ENCODE results near the gene PNRC2. TPM values are rescaled to one million over a fixed set of nuclear protein-coding genes. Genes with fewer than 3 reads are reported as not detected.
"Not testable (repeated sequence)": the region's sequence is repeated elsewhere in the genome, so short reads cannot be mapped to it uniquely, and the experiment has no call there.

Gene PNRC2
- total RNA-seq, 1 donor from 2014 or later = 132 TPM

GRCh38 chr1:24004132-24004531, 44.5 kb downstream of the PNRC2 start:
- TF ChIP-seq CTCF (conservative IDR thresholded peaks at IDR 0.05) = no peak
- no peak for DNase-seq (ENCODE audit: extremely low spot score, unreplicated experiment)
- H3K36me3 Mint-ChIP-seq = no peaks in the 10 kb centered on the region
- H3K4me1 Mint-ChIP-seq (ENCODE audit: unreplicated experiment) = peaks cover 13% of the 10 kb centered on the region
- no peak overlapping the region for H3K27ac Mint-ChIP-seq
- no peaks in the 10 kb centered on the region for H3K27me3 Mint-ChIP-seq
- H3K4me3 Mint-ChIP-seq = no peak overlapping the region
- peaks cover 4% of the 10 kb centered on the region for H3K9me3 Mint-ChIP-seq

GRCh38 chr1:24005163-24005562, 45.5 kb downstream of the PNRC2 start:
- TF ChIP-seq CTCF (conservative IDR thresholded peaks at IDR 0.05) = no peak
- no peaks in the 10 kb centered on the region for H3K27me3 Mint-ChIP-seq
- no peak overlapping the region for H3K27ac Mint-ChIP-seq
- H3K4me1 Mint-ChIP-seq (ENCODE audit: unreplicated experiment) = peaks cover 22% of the 10 kb centered on the region
- DNase-seq (ENCODE audit: extremely low spot score, unreplicated experiment) = no peak
- no peak overlapping the region for H3K4me3 Mint-ChIP-seq
- peaks cover 4% of the 10 kb centered on the region for H3K9me3 Mint-ChIP-seq
- no peaks in the 10 kb centered on the region for H3K36me3 Mint-ChIP-seq

- H3K4me1 Mint-ChIP-seq (ENCODE audit: unreplicated experiment) = peaks cover 28% of the 10 kb centered on the region
- DNase-seq (ENCODE audit: extremely low spot score, unreplicated experiment) = no peak
- no peak for TF ChIP-seq CTCF (conservative IDR thresholded peaks at IDR 0.05)
These were observed 47.5 kb downstream of the PNRC2 start for GRCh38 chr1:24007079-24007478.

GRCh38 chr1:24008574-24009184, 49.1 kb downstream of the PNRC2 start:
- not testable (repeated sequence) for H3K9me3 Mint-ChIP-seq; H3K27me3 Mint-ChIP-seq; DNase-seq (ENCODE audit: extremely low spot score, unreplicated experiment); H3K27ac Mint-ChIP-seq; H3K4me3 Mint-ChIP-seq; H3K36me3 Mint-ChIP-seq
- H3K4me1 Mint-ChIP-seq (ENCODE audit: unreplicated experiment) = peaks cover 24% of the 10 kb centered on the region

More at GRCh38 chr1:24007079-24007478, 47.5 kb downstream of the PNRC2 start:
- Mint-ChIP-seq H3K4me3 (no peak overlapping the region), H3K9me3 (peaks cover 4% of the 10 kb centered on the region), H3K27ac (no peak overlapping the region), H3K36me3 (no peaks in the 10 kb centered on the region), H3K27me3 (no peaks in the 10 kb centered on the region)

- no peak for TF ChIP-seq CTCF (conservative IDR thresholded peaks at IDR 0.05)
- H3K4me3 Mint-ChIP-seq = peak overlapping the region; percentile 5
- no peaks in the 10 kb centered on the region for H3K36me3 Mint-ChIP-seq
- no peak for DNase-seq (ENCODE audit: extremely low spot score, unreplicated experiment)
- H3K9me3 Mint-ChIP-seq = no peaks in the 10 kb centered on the region
- H3K4me1 Mint-ChIP-seq (ENCODE audit: unreplicated experiment) = peaks cover 20% of the 10 kb centered on the region
- H3K27me3 Mint-ChIP-seq = no peaks in the 10 kb centered on the region
- H3K27ac Mint-ChIP-seq = peak overlapping the region; percentile 70
These were observed 49.8 kb downstream of the PNRC2 start for GRCh38 chr1:24009406-24009805.

GRCh38 chr1:24010650-24011049, 51.0 kb downstream of the PNRC2 start:
- TF ChIP-seq CTCF (conservative IDR thresholded peaks at IDR 0.05) = no peak
- Mint-ChIP-seq H3K36me3 (no peaks in the 10 kb centered on the region), H3K27ac (no peak overlapping the region), H3K27me3 (no peaks in the 10 kb centered on the region), H3K9me3 (no peaks in the 10 kb centered on the region), H3K4me3 (no peak overlapping the region), H3K4me1 (ENCODE audit: unreplicated experiment) (peaks cover 28% of the 10 kb centered on the region)
- DNase-seq (ENCODE audit: extremely low spot score, unreplicated experiment) = no peak

- H3K36me3 Mint-ChIP-seq; H3K4me3 Mint-ChIP-seq; DNase-seq (ENCODE audit: extremely low spot score, unreplicated experiment); H3K27ac Mint-ChIP-seq; H3K27me3 Mint-ChIP-seq; H3K9me3 Mint-ChIP-seq: not testable (repeated sequence)
- peaks cover 28% of the 10 kb centered on the region for H3K4me1 Mint-ChIP-seq (ENCODE audit: unreplicated experiment)
These were observed 53.2 kb downstream of the PNRC2 start for GRCh38 chr1:24012878-24013277.

Data from type B pancreatic cell (in vitro differentiated cells).